Limb (tissue), 2 donors: ENCODE results near the gene PPP2R5A.
"Not testable (repeated sequence)": the region's sequence is repeated elsewhere in the genome, so short reads cannot be mapped to it uniquely, and the experiment has no call there.

ENCODE experiments used
- DNase-seq, 2 donors: peaks; one replicate each; pipeline ENCODE4 v3.0.0-alpha.2; 2016; ENCODE audit errors: extremely low spot score in 2 of 2

PPP2R5A gene

DNA sequence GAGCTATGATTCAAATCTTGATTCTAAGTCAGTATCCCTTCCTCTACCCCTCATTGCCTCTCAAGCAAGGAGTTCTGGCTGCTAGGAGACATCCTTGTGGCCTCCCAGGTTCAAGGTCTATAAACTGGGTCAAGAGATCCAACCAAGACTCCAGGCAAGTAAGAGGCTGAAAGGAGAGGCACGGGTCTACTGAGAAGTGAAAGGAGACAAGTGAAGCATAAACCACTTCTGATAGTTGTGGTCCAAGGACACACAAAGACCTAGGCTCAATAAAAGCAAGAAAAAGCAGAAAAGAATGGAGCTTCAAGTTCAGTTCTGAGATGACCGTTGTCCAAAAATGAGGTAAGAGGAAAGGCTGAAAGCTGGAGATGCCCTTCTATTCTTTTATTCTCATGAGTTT lies 17.8 kb upstream of the PPP2R5A start:
- DNase-seq: no peak

DNA sequence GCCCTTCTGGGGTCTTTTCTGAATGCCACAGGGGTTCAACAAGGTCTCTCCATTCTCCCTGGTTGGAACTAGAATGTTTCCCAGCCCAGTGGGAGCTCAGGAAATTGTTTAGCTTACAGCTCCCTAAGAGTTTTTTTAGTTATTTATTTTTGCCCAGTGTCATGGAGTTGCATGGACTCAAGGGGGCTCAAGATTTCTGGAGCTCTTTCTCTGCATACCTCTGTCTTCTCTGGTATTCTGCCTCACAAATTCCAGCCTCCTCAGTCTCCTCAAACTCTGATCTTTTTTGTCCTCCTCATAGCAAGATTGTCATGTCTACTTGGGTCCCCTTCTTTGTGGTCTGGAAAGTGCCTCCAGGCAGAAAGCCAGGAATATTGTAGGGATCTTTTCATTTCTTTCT lies 15.9 kb upstream of the PPP2R5A start:
- DNase-seq: no peak

DNA sequence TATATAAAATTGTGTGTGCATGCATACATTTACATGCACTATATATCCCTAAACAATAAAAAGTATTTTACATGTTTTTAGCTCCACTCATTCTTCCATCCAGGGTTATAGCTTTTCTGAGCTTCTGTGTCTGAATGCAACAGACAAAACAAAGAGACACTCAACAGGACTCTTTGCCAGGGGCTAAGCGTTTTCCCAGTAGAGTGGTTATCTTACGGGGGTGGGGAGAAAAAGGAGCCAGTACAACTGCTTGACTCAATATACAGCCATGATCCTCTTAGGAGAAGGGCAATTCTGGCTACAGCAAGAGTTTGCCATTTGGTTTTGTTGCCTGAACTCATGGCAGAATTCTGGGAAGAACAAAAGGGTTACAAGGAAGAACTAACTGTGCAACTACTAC lies 14.6 kb upstream of the PPP2R5A start:
- no peak for DNase-seq

DNA sequence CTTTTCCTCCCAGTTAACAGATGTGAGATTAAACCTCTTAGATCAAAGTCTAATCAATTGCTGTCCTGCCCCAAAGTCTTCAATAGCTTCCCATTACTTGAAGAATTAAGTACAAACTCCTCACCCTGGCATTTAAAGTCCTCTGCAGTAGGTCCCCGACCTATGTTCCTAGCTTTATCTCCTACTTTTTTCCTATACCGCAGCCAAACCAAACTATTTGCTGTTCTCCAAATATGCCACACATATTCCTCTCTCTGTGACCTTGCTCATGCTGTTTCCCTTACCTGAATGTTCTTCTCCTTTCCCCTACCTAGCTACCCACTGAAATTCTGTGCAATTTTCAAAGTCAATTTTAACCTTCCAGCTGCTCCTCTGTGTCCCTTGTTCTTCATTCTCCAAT lies 14.0 kb upstream of the PPP2R5A start:
- DNase-seq: no peak

DNA sequence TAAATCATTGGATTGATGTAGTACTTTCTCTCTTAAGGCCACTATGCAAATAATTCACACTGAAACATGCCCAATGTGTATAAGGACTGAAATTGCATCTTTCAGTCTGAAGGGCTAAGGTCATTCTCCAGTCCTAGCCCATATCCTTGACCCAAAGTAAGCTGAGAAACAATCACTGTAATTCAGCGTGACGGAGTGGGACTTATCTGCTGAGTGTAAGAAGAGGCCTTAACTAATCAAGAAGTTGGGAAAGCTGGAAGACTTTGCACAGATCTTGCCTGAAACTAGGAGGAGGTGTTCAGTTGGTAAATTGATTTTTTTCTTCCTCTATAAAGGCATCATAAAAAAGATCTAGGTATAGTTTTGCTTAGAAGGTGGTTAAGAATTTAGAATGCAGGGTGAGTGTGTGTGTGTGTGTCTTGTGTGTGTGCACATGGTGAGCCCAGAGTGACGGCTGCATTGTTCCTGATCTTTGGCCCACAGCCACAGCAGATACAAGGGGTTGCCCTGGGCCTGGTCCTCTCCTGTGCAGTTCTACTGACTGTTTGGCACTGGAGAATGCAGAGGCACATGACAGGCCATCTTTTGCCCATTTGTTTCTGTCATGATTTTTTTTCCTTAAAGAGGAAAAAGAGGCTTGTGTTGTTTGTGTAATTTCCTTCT lies 13.3 kb upstream of the PPP2R5A start:
- no peak for DNase-seq

DNA sequence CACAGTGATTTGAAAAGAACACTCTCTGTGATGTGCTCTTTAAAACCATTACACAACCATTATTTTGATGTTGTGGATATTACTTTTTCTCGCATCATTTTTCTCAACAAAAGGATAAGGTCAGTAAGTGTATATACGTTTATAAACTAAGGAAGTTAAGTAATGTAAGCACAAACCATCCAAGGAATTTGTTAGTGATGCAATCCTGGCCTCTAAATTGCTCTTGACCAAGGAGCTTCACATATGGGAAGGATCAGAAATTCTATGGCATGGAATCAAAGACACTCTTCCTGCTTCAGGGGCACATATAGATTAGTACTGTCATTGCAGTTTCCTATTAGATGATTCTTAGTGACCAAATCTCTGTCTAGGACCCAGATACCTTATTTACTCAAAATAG lies 3.6 kb upstream of the PPP2R5A start:
- DNase-seq: no peak

DNA sequence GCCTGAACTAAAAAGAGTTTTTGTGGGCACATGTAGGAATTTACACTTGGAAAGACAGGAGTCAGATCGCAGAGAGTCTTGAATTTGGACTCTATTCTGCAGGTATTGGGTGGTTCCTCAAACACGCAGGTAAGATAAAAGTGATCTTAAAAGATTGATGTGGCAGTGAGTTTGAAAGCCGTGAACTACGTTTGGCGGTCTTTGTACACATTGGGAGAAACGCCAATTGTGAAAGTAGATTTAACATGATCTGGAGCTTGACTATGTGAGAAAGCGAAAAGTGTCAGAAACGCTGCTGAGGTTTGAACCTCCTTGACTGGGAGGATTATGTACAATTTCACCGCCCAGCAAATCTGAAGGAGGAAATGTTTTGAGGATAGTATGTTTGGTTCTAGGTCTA lies 1.5 kb upstream of the PPP2R5A start:
- DNase-seq: no peak

DNA sequence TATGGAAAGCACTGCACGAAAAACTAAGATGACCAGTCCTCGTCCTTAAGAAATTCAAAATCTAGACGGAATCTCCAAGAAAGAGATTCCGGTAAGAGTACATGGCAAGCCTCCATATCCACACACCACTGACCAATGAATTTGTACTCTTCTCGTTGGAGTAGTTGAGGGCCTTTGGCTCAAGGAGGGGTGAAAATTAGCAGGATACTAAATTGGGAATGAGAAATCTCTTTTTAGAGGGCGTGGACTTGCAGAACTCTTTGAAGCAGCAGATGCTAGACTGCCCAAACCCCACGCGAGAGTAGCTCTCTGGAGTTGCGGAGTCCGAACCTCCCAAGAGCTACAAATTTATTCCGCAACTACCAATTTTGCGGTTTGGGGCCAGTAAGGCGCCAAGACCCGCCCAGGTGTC lies 872 bp upstream of the PPP2R5A start:
- DNase-seq: peak in 1 of 2 donors; percentile 49

DNA sequence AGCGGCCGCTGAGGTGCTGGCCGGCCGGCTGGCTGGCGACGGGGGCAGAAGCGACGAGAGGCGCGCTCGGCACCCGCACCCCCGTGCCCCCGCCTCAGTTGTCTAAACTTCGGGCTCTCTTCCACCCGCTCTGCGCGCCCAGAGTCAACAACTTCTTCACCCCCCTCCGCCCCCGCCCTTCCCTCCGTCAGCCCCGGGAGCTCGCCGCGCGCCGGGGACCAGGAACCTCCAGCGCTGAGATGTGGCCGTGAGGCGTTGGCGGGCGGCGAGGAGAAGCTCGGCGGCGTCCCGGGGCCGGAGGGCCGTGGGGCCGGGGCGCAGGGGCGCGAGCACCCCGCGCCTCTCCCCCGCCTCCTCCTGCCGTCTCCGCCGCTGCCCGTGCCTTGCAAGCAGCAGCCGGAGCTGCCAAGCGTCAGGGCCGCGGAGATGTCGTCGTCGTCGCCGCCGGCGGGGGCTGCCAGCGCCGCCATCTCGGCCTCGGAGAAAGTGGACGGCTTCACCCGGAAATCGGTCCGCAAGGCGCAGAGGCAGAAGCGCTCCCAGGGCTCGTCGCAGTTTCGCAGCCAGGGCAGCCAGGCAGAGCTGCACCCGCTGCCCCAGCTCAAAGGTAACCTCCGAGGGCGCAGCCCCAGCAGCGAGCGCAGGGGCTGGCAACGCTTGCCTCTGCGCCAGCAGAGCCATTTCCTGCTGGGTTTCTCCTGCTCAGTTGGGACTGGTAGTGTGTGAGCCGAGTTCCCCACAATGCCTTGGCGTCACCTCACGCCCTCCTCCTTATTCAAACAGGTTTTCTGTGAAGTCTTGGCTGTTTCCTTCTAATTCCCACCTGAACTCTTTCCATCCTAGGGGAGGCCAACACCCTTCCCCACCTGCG lies 710 bp downstream of the PPP2R5A start:
- DNase-seq: peak; percentile 24 to 73

DNA sequence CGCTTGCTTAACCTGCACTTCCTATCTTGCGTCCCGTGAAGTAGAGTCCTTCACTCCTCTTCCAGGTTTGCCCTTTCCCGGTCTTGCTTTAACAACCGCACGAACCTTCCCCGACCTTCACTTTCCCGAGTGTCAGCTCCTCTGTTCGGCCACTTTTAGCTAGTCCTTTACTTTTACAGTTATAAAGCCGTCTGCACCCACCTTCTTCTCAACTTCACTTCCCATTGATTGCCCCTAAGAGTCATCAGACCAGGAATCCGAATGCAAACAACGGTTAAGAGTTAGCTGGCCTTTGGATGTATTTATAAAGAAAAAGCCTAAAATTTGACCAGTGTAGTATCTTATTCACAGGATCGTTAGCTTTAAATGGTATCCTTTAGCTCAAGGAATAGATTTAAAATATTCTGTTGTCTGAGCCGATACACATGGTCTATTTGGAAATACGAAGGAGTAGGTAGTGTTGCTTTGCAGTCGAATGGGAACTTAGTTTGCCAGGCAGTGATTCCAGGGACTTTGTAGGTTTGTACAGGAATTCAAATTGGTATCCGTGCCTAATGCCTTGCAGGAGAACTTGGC lies 1.4 kb downstream of the PPP2R5A start:
- peak in 1 of 2 donors; percentile 27 for DNase-seq

DNA sequence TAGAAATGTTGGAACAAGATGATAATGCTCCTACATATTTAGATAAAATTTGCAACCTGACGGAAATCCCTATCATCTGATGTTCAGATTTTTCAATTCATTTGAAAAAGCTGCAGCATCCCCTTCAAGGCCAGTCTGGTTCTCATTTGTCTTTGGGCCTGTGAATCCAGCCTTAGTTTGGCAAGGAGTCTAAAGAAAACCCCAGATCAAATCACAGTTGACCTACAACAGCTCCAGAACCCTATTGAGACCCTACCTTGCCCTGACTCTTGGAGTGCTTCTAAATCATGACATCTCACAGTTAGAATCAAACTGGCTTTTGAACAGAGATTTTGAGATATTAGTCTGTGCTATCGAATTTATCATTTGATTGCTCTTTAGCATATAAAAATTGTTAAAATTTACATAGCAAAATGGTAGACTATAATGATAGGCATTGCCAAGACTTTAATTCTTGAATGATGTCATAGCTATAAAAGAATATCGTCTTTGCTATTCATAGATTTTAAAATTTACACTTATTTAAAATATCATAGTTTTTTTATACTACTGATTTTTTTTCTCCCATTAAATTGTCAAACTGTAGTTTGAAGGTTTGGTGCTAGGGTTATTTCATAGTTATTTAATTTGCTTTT lies 2.2 kb downstream of the PPP2R5A start:
- DNase-seq: no peak

DNA sequence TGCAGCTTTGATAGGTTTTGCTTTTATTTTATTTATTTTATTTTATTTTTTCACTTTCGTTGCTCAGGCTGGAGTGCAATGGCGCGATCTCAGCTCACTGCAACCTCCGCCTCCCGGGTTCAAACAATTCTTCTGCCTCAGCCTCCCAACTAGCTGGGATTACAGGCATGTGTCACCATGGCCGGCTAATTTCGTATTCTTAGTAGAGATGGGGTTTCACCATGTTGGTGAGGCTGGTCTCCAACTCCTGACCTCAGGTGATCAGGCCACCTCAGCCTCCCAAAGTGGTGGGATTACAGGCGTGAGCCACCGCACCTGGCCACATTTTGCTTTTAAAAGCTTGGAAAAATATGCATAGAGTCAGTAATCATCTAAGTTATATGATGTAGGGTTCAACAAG lies 2.8 kb downstream of the PPP2R5A start:
- DNase-seq: not testable (repeated sequence)

DNA sequence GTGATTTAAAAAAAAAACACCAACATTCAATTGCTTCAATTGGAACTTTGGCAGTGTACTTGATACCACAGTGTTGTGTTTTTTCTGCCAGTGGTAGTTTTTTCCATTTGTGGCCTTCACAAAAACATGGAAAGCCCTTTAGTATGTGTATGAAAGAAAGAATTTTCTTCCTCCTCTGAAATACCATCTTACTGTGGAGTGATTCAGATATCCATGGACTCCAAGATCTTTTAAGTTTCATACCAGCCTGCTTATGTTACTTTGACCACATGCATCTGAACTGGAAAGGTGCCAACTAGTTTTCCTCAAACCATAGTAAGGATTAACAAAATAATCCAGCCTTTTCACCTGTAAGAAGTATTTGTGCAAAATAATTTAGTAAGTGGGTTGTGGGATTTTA lies 3.4 kb downstream of the PPP2R5A start:
- no peak for DNase-seq

DNA sequence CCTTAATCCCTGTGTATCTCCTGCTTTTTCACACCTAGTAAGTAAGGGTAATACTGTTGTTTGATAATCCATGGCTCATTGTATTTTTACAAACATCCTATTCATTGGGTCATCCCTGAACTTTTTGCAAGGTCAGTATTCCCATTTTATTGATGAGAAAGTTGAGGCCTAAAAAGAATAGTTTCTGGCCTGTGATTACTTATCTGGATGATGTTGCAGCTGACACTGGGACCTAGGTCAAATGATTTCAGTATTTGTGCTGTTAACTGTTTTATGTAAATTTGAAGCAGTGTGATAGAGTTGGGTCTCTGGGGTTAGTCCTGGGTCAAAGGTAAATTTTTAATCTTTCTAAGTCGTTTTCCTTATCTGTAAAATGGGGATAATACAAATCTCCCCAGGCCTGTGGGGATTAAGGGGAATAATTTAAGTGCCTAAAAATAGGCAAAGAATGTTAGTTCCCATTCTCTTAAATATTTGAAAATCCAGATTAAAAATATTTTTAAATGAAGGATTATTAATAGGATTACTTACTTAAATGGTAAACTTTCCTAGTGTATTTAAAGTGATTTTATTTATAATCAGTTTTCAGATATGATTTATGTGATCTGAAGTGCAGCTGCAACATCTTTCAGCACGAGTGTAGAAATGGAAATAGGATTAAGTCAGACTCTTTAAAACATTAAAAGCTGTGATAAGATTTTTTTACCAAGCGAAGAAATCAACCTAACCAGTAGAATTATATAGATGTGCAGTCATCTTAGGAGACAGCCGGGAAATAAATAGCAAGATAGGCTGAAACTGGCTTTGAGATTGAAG lies 4.3 kb downstream of the PPP2R5A start:
- no peak for DNase-seq

DNA sequence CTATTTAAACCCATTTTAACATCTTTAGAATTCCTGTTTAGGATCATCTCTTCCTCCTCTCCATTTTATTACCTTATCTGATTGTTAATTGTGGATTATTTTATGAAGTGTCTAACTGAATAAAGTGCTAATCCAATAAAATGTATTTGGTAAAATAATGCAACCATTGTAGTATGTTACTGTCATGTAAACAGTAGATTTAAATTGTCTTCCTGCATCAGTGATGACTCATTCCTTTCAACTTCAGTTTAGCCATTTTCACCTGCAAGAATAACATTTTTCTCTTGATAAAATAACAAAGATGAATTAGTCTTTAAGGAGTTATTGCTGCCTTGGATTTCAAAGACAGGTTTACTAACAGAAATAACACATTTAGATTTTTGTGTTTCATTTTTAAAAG lies 5.4 kb downstream of the PPP2R5A start:
- no peak for DNase-seq

DNA sequence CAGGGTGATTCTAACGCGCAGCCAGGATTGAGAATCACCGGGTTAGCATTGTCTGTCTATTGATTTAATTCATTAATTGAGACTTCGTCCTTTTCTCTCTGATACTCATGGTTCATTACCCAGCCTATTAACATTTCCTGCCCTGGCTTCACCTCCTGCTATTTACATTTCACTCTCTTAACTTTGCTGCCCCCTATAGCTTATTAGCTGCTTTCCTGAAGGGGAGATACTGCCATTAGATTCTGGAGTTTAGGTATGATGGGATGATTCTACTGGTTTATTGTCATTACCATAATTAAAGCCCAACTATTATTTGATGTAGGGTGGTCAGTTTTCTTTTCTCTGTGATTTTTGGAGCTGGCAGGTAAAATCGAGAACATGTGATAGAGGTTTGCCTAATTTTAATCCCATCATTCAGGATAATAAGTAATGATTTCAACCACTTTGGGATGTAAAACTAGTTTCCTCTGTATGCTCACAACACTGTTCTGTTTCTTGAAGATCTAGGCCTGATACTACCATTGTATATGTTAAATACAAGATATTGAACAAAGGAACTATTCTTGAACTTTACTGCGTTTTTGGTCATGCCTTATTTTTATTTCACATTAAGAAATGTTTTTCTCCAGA lies 6.4 kb downstream of the PPP2R5A start:
- DNase-seq: peak in 1 of 2 donors; percentile 33

DNA sequence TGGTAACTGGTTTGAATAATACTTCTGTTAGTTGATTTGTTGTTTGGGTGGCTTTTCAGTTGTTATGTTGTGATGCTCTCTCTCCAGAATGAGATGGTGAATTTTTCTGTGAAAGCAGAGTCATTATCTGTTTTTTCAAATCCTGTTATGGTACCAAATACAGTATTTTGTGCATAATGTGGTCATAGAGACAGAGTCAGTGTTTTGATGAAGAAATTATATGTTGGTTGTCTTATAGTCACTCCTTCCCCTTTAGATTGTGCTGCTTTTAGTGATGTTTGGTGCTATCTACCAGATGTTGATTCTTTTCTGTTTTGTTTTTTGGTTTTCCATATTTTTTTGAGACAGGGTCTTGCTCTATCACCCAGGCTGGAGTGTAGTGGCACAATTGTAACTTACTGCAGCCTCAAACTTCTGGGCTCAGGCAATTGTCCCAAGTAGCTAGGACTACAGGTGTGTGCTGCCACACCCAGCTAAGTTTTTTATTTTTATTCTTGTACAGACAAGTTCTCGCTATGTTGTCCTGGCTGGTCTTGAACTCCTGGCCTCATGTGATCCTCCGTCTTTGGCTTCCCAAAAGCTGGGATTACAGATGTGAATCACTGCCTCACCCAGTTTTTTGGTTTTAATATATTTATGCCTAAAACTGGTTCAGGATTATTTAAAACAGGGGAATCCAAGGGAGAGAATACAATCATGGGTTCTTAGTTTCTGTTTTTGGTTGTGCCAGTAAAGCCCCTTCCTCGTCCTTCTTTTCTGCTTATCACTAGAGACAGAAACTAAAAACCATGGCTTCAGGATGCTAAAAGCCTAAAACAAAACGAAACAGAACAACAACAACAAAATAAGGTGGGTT lies 7.3 kb downstream of the PPP2R5A start:
- no peak for DNase-seq

DNA sequence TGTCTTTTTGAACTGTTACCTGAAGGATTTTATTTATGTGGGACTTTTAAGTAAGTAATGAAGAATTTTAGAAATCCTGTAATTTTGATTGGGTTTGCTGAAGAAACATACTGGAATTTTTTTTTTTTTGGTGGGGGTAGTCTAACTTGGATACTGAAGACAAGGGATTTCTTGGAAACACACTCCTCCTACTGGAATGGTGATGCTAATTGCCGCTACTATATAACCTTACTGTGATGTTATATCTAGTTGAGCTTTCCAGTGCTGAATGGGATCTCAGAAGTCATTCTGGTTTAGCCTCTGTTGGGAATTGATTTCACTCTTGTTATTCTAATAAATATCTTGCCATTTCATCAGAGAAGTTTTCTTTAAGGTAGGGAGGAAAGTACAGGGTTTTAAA lies 8.4 kb downstream of the PPP2R5A start:
- no peak for DNase-seq

DNA sequence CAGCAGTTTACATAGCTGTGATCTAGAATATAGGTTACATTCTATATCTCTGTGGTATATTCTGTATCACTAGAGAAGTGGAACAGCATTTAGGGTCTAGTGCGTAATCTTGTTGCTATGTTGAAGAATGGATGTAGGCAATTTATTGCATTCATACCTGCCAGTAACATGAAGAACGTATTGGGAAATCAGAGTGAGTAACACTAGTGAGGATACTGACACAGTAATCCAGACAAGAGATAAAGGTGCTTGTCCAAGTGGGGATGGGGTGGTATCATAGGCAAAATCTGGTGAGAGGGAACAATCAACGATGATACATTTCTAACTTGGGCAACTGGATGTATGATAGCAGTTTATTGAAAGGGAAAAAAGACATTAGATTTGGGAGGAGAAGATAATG lies 9.8 kb downstream of the PPP2R5A start:
- no peak for DNase-seq

DNA sequence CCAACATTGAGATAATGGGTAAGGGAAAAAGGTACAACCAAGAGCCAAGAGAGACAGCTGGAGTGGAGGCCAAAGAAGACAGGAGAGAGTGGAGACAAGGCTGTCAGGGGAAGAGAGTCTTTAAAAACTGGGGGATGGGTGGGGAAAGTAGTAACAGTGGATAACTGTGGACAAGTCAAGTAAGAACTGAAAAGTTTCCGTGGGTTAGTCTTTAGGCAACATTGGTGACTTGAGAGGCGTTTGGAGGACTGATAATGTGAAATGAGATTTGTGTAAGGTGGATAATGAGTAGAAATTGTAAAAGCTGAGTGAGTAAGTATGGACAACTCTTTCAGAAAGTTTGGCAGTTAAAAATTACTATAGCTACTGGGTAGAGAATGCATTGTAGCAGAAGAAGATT lies 10.4 kb downstream of the PPP2R5A start:
- no peak for DNase-seq
